Right renal cortex interstitium (tissue), 3 donors: Measurements from ENCODE around the gene GRXCR1. TPM values are rescaled to one million over a fixed set of nuclear protein-coding genes. Genes with fewer than 3 reads are reported as not detected.

Experiments used
- DNase-seq, 3 donors: peaks; one replicate each; pipeline ENCODE4 v3.0.0-alpha.2; 2013; ENCODE audit warnings: low read depth in 3 of 3, low spot score in 2 of 3
- polyA plus RNA-seq, 3 donors: library from polyadenylated mRNA; unstranded; fragments of 120-200 nt; gene quantifications; one replicate each; pipeline ENCODE4 v1.2.1, GENCODE V29; 2013; ENCODE audit not compliant: insufficient read length in 3 of 3

Gene GRXCR1
- polyA plus RNA-seq, result not detected

DNA sequence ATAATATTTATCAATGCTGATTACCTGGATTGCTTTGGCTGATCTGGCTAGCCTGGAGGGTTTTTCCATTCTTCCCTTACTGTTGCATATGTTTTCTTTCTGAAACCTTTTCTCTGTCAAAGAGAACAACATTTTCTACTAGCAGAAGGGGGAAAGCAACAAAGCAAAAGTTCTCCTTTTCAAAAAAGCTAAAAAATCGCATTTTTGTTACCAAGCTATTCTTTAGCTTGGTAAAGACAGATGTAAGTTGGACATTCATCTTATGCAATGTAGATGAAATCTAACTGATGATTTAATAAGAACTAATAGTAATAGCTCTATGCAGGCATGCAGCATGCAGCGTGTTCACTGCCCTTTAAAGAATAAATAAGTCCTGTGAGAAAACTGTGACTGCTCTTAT lies at the start of gene GRXCR1:
Gene GRXCR1, plus strand, starts transcription at position 301 of the 400 bp plus-strand sequence. CDS start 554 bp downstream, outside the sequence.
- DNase-seq, result no peak

- DNase-seq, result no peak
Observed at GRCh38 chr4:42843694-42844093, 48.8 kb upstream of the GRXCR1 start.

DNA sequence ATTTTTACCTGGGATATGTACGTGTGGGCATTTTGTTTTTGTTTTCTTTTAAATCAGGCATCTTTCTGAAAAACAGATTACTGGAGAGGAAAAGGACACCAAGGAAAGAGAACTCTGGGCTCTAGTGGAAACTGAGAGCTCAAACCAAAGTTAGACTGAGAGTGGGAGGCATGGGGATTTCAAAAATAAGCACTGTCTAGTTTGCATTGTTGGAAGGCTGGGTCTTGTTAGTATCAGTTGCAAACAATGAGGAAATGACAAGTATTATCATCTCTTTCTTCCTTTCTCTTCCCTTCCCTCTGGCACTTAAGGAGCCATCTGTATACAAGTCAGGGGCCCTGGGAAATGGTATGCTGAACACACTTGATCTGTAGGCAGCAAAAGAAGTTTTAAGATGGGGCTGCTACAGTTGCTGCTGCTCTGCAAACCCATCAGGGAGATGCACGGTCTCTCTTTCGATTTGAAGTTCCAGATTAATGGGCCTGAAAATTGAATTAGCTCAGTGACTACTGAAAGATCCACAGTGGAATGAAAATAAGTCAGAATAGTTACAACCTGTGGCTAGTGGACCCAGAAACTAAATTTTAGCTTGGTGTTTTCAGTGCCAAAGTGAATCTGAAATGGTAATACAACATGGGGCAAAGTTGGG lies 48.0 kb upstream of the GRXCR1 start:
- DNase-seq, result no peak

DNA sequence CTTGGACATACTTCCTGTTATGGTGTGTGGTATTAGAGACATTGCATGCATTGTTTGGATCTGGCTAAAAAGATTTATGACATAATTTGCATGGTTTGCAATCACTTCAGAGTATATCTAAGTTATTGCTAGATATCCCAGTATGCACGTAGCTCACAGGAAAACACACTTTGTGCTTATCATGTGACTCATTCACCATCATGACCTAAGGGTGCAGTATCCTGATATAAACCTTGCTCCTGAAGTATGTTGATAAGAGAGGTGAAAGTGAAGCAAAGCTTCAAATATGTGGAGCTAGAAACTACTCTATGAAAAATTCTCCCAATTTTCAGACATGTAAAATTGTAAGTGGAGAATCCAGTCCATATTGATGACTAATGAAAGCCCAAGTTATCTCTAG lies 46.9 kb upstream of the GRXCR1 start:
- DNase-seq, result no peak

GRCh38 chr4:42855779-42856178 lies 36.7 kb upstream of the GRXCR1 start:
- DNase-seq, result no peak

DNA sequence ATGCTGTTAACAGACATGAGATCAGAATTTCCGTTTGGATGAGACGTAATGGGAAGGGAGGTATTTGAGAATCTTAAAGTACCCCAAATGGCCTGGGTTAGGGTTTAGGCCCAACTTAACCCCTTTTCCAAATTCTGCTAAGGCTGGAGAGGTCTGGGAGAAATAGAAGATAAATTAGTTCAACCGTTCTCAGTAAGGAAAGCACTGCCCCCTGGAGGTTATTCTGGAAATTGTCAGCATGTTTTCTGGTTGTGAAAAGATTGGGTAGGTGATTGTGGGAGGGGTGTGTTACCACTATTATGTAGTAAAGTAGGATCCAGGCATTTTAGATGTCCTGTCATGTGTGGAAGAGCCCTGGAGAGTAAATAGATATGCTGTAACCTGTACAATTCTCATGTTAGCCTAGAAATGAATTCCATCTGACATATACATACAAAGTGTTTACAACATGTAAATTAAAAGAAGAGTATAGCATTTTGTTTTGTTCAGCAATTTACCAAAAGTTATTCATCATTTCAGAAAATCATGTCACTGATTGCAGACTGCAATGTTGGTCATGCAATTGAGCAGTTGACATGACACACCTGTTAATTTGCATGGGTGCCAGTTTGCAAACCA lies 26.8 kb upstream of the GRXCR1 start:
- peak; percentile 27 to 41 (median 36) for DNase-seq

DNA sequence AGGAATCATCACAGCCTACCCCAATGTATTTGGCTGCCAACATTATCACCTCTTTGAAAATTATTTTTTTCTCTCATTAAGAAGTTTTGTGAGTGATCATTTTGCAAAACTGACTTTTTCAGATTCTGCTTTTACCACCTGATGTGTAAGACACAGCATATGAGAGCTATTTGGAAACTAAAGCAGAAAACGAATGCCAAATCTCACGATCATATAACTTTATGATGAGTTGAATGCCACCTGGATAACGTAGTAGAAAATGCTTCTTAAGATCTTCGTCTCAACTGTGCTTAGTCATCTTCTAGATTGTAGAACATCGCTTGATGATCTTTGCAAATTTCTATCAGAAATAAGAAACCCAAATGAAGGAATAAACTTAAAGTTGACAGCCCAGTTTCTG lies 21.3 kb upstream of the GRXCR1 start:
- no peak for DNase-seq

DNA sequence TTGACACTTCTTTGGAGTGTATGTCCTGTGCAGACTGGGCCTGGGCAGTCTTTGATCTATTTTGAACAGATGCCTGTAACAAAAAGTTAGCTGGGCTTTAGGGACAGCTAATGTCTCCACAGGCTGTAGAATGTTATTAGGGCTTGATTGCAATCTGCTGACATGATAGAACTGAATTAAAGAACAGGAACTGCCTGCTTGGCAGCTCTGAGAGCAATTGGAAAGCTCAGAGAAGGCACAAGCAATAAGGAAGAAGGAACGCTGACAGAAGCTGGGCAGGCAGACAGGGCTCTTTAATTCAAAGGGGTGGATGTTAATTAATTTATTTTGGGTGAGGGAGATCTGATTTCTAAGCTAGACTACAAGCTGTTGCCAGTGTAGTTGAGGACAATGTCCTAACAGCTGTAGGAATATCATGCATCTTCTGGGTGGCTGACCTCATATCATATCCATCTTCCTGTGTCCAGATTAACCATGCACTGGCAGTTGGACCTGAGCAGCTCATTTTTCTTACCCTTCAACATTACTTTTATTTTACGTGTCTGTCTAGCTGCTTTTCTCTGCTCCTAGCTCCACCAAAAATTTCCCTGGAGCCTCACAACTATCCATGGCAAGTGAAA lies 20.7 kb upstream of the GRXCR1 start:
- DNase-seq, result no peak

- no peak for DNase-seq
Observed at GRCh38 chr4:42878863-42879262, 13.7 kb upstream of the GRXCR1 start.

- DNase-seq, result no peak
Observed at GRCh38 chr4:42881253-42881652, 11.3 kb upstream of the GRXCR1 start.

GRCh38 chr4:42891644-42892043 lies 869 bp upstream of the GRXCR1 start:
- DNase-seq, result no peak

GRCh38 chr4:42895452-42895851 lies 2.9 kb downstream of the GRXCR1 start:
- no peak for DNase-seq

DNA sequence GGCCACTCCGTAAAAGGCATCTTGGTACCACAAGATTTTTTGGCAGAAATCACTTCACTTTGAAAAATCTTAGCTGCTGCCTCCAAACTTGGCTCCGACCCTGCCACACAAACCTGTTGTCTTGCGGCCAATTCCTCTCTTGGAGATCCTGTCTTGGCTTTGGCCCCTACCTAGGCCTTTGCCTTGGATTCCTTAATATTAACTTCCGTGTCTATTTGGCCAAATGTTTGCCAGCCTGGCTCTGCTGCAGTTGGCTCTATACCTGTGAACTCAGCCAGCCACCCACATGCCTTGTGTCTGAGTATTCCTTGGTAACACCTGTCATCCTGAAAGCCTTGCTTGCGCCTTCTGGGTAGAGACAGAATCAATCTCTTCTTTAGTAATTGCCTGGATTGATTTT lies 12.5 kb downstream of the GRXCR1 start:
- no peak for DNase-seq

DNA sequence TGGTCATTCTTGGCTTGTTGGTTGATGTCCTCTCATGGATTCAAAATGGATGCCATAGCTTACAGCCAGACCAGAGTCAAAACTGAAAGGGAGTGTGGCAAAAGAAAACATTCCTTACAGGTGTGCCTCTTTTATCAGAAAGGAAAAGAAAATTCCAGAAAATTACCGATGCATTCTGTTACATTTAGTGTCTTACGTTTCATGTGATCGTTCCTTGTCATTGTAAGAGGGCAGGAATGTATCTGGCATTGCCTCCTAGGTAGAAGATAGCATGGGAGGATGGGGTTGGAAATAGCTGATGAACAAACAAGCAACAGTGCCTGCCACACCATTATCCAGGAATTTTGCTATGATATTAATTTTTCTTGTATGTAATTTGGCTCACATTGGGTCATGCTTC lies 13.1 kb downstream of the GRXCR1 start:
- DNase-seq, result no peak

GRCh38 chr4:42906341-42906740 lies 13.8 kb downstream of the GRXCR1 start:
- DNase-seq, result peak in 1 of 3 donors; percentile 16

- peak in 2 of 3 donors; percentile 29 to 38 for DNase-seq
Observed at GRCh38 chr4:42906891-42907759, 14.6 kb downstream of the GRXCR1 start.

GRCh38 chr4:42910459-42910858 lies 17.9 kb downstream of the GRXCR1 start:
- no peak for DNase-seq

- no peak for DNase-seq
Observed at GRCh38 chr4:42914937-42915336, 22.4 kb downstream of the GRXCR1 start.

- no peak for DNase-seq
Observed at GRCh38 chr4:42915484-42915883, 23.0 kb downstream of the GRXCR1 start.

DNA sequence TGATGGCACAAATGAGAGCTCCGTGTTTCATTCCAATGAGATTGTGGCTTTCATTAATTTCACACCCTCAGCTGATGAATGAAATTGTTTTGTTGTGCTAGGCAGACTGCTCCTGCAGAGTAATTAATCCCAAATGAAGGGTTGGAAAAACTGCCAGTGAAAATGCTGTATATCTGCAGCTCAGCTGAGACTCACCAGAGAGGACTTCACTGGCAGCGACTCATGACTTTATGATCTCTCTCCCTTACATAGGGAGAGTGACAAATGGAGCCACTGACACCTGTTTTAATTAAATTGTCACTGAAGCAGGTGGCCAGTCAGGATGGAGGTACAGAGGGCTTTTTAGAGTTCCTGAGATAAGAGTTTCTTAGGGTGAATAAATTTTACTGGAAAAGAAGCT lies 24.8 kb downstream of the GRXCR1 start:
- peak in 1 of 3 donors; percentile 13 for DNase-seq

GRCh38 chr4:42923431-42923830 lies 30.9 kb downstream of the GRXCR1 start:
- no peak for DNase-seq
